Measurements from ENCODE around the gene CABLES2. TPM values are rescaled to one million over a fixed set of nuclear protein-coding genes. Genes with fewer than 3 reads are reported as not detected.

The CABLES2 gene
- total RNA-seq, 1 donor from 2014 or later = 6.4 TPM

- no peak for DNase-seq (ENCODE audit: low spot score)
- H3K4me3 Mint-ChIP-seq (ENCODE audit: unreplicated experiment) = no peak overlapping the region
- no peaks in the 10 kb centered on the region for H3K27me3 Mint-ChIP-seq (ENCODE audit: low read depth)
- H3K4me1 Mint-ChIP-seq (ENCODE audit: low read depth) = peaks cover 46% of the 10 kb centered on the region
- no peak overlapping the region for H3K27ac Mint-ChIP-seq (ENCODE audit: unreplicated experiment)
- peaks cover 3% of the 10 kb centered on the region for H3K9me3 Mint-ChIP-seq (ENCODE audit: low read depth)
- H3K36me3 Mint-ChIP-seq (ENCODE audit: low read depth) = peaks cover 8% of the 10 kb centered on the region
- TF ChIP-seq, protein P1, sequence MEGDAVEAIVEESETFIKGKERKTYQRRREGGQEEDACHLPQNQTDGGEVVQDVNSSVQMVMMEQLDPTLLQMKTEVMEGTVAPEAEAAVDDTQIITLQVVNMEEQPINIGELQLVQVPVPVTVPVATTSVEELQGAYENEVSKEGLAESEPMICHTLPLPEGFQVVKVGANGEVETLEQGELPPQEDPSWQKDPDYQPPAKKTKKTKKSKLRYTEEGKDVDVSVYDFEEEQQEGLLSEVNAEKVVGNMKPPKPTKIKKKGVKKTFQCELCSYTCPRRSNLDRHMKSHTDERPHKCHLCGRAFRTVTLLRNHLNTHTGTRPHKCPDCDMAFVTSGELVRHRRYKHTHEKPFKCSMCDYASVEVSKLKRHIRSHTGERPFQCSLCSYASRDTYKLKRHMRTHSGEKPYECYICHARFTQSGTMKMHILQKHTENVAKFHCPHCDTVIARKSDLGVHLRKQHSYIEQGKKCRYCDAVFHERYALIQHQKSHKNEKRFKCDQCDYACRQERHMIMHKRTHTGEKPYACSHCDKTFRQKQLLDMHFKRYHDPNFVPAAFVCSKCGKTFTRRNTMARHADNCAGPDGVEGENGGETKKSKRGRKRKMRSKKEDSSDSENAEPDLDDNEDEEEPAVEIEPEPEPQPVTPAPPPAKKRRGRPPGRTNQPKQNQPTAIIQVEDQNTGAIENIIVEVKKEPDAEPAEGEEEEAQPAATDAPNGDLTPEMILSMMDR (IDR thresholded peaks at IDR 0.05) = no peak
Measured at GRCh38 chr20:62353289-62354030, 53.6 kb downstream of the CABLES2 start.

GRCh38 chr20:62352402-62353288 lies 54.4 kb downstream of the CABLES2 start:
- H3K27ac Mint-ChIP-seq (ENCODE audit: unreplicated experiment) = no peak overlapping the region
- peaks cover 40% of the 10 kb centered on the region for H3K4me1 Mint-ChIP-seq (ENCODE audit: low read depth)
- DNase-seq (ENCODE audit: low spot score) = no peak
- H3K36me3 Mint-ChIP-seq (ENCODE audit: low read depth) = peaks cover 12% of the 10 kb centered on the region
- TF ChIP-seq, protein P1 (IDR thresholded peaks at IDR 0.05) = peak; percentile 25
- peaks cover 3% of the 10 kb centered on the region for H3K9me3 Mint-ChIP-seq (ENCODE audit: low read depth)
- H3K27me3 Mint-ChIP-seq (ENCODE audit: low read depth) = no peaks in the 10 kb centered on the region
- H3K4me3 Mint-ChIP-seq (ENCODE audit: unreplicated experiment) = no peak overlapping the region

DNA sequence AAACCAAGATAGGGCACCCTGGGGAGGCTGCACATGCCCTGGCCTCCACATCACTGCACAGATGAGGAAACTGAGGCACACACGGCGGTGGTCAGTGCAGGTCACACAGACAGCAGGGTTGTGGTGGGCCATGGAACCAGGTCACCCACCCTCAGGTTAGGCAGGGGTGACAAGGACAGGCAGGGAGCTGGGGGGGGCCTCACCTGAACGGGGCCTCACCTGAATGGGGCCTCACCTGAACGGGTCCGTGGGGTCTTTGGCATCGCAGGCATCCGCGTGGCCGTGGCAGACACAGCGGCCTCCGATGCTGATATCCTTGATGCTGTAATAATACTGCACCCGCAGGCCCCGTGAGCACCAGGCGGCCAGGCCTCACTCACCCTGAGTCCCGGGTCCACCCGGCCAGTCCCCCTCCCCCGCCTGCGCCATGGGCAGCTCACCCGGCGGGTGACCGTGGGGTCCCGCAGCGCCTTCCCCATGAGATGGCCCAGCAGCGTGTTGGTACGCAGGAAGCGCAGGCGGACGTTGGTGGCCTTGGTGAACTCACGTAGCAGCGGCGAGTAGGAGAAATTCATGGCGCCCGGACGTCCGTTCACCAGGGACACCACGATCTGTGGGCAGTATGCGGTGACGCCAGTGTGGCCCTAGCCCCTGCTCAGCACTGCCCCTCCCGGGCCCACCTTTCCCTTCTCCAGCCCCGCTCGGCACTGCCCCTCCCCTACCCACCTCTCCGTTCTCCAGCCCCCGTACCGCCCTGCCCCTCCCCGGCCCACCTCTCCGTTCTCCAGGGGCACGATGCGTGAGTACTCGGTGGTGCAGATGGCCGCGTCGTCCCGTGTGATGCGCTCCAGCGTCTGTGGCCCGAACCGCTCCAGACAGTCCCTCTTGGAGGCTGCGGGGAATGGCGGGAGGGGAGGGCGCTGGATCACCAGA lies 55.4 kb downstream of the CABLES2 start:
- no peak for DNase-seq (ENCODE audit: low spot score)
- peaks cover 12% of the 10 kb centered on the region for H3K36me3 Mint-ChIP-seq (ENCODE audit: low read depth)
- TF ChIP-seq, protein P1 (IDR thresholded peaks at IDR 0.05) = no peak
- H3K27me3 Mint-ChIP-seq (ENCODE audit: low read depth) = no peaks in the 10 kb centered on the region
- no peak overlapping the region for H3K27ac Mint-ChIP-seq (ENCODE audit: unreplicated experiment)
- H3K4me1 Mint-ChIP-seq (ENCODE audit: low read depth) = peaks cover 31% of the 10 kb centered on the region
- no peak overlapping the region for H3K4me3 Mint-ChIP-seq (ENCODE audit: unreplicated experiment)
- peaks cover 3% of the 10 kb centered on the region for H3K9me3 Mint-ChIP-seq (ENCODE audit: low read depth)

GRCh38 chr20:62350629-62351422 lies 56.3 kb downstream of the CABLES2 start:
- Mint-ChIP-seq H3K4me1 (ENCODE audit: low read depth) (peaks cover 22% of the 10 kb centered on the region), H3K36me3 (ENCODE audit: low read depth) (peaks cover 14% of the 10 kb centered on the region), H3K27ac (ENCODE audit: unreplicated experiment) (no peak overlapping the region), H3K9me3 (ENCODE audit: low read depth) (peaks cover 3% of the 10 kb centered on the region), H3K4me3 (ENCODE audit: unreplicated experiment) (no peak overlapping the region), H3K27me3 (ENCODE audit: low read depth) (no peaks in the 10 kb centered on the region)
- no peak for DNase-seq (ENCODE audit: low spot score)
- TF ChIP-seq, protein P1 (IDR thresholded peaks at IDR 0.05) = no peak
